Progenitor cell of endocrine pancreas (in vitro differentiated cells): ENCODE measurements around the gene LANCL2. TPM values are rescaled to one million over a fixed set of nuclear protein-coding genes. Genes with fewer than 3 reads are reported as not detected.
A peak's percentile ranks its signal among the peaks of the same experiment; 100 is the strongest.

Experiments
- DNase-seq: peaks from one replicate; pipeline ENCODE4 v3.0.0; 2021; ENCODE audit warnings: low spot score; ENCODE audit not compliant: unreplicated experiment
- H3K27ac Mint-ChIP-seq: 2 replicates; pipeline ENCODE4 v1.8.0; 2021; ENCODE audit warnings: mild to moderate bottlenecking, moderate library complexity, mixed read lengths
- H3K27me3 Mint-ChIP-seq: 2 replicates; pipeline ENCODE4 v1.8.0; 2021; ENCODE audit warnings: mixed read lengths
- H3K36me3 Mint-ChIP-seq: 2 replicates; pipeline ENCODE4 v1.8.0; 2022; ENCODE audit warnings: mixed read lengths; ENCODE audit not compliant: insufficient read depth
- H3K4me1 Mint-ChIP-seq: 2 replicates; pipeline ENCODE4 v1.8.0; 2021; ENCODE audit warnings: low read depth, mixed read lengths
- H3K4me3 Mint-ChIP-seq: 2 replicates; pipeline ENCODE4 v1.8.0; 2021; ENCODE audit warnings: low read depth, mild to moderate bottlenecking, moderate library complexity, mixed read lengths
- H3K9me3 Mint-ChIP-seq: 2 replicates; pipeline ENCODE4 v1.8.0; 2021; ENCODE audit warnings: low read depth, mixed read lengths
- long read RNA-seq: library from polyadenylated mRNA; unstranded; transcript quantifications from one replicate; pipeline ENCODE4 v2.0.0, GENCODE V29; 2020
- total RNA-seq: library from RNA; stranded (reverse); gene quantifications from 2 replicates; pipeline ENCODE4 v1.2.1, GENCODE V29; 2021
- TF ChIP-seq, protein P1 (sequence below): fragments of 200-600 bp; sonication (generic); IDR thresholded peaks from one replicate; pipeline ENCODE4 v1.5.0; 2021; ENCODE audit warnings: antibody characterized with exemption, mild to moderate bottlenecking; ENCODE audit not compliant: unreplicated experiment

LANCL2 gene, protein sequence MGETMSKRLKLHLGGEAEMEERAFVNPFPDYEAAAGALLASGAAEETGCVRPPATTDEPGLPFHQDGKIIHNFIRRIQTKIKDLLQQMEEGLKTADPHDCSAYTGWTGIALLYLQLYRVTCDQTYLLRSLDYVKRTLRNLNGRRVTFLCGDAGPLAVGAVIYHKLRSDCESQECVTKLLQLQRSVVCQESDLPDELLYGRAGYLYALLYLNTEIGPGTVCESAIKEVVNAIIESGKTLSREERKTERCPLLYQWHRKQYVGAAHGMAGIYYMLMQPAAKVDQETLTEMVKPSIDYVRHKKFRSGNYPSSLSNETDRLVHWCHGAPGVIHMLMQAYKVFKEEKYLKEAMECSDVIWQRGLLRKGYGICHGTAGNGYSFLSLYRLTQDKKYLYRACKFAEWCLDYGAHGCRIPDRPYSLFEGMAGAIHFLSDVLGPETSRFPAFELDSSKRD
- 21.0 and 21.6 TPM in 2 replicates for total RNA-seq
- long read RNA-seq, full-length matches to known transcripts = 11 of 36 reads
- long read RNA-seq, partial matches to known transcripts = 14 of 36 reads
- long read RNA-seq, other reads (novel, unspliced or antisense) = 11 of 36 reads

DNA sequence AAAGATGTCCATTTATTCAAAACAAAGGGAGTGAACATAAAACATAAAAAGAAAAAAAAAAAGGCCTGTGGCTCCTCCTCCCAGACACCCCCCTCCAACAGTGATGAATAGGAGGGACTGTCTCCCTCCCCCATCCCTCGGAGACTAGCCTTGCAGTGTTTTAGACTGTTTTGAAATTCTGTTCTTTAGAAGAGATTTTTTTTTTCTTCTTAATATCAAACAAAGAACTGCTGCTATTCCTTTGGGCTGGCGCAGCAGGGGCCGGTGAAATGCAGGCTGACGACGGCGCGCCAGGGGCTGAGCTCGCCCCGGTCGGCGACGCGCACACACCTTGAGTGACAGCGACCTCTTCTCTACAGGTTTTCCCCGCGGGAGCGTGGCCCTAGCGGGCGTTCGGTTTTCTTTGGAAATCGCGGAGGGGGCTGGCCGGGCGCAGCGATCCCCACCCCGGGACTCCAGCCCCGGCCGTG lies at the start of gene LANCL2:
TSS of gene LANCL2 (plus strand) at position 133 of the 470 bp plus-strand sequence. CDS start 689 bp downstream, outside the sequence.
- TF ChIP-seq, protein P1, sequence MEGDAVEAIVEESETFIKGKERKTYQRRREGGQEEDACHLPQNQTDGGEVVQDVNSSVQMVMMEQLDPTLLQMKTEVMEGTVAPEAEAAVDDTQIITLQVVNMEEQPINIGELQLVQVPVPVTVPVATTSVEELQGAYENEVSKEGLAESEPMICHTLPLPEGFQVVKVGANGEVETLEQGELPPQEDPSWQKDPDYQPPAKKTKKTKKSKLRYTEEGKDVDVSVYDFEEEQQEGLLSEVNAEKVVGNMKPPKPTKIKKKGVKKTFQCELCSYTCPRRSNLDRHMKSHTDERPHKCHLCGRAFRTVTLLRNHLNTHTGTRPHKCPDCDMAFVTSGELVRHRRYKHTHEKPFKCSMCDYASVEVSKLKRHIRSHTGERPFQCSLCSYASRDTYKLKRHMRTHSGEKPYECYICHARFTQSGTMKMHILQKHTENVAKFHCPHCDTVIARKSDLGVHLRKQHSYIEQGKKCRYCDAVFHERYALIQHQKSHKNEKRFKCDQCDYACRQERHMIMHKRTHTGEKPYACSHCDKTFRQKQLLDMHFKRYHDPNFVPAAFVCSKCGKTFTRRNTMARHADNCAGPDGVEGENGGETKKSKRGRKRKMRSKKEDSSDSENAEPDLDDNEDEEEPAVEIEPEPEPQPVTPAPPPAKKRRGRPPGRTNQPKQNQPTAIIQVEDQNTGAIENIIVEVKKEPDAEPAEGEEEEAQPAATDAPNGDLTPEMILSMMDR = peak; percentile 18
- H3K27me3 Mint-ChIP-seq = no peaks in the 10 kb centered on the region
- H3K36me3 Mint-ChIP-seq = peaks cover 1% of the 10 kb centered on the region
- no peak for DNase-seq
- H3K9me3 Mint-ChIP-seq = no peaks in the 10 kb centered on the region
- peak within 1 kb of the TSS; percentile 99 for H3K27ac Mint-ChIP-seq
- H3K4me3 Mint-ChIP-seq = peak within 1 kb of the TSS; percentile 86
- H3K4me1 Mint-ChIP-seq = peaks cover 19% of the 10 kb centered on the region

DNA sequence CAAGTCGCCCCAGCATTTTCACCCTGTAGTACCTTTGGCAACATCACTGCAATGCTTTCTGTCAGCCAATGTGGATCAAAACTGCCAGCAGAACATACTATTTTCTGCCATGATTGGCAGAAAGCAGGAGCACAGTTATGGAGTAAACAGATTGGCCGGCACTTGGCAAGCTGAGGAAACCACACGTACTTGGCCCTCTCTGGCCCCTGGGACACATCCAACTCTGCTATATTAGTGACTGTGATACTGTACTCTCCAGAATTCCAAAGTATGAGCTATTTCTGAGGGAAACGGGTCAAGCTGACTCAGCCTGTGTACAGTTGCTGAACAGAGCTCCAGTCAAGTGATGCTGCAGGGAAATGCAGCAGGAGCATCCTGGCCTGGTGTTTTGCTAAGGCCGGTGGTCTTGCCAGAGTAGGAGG lies 39.8 kb upstream of the LANCL2 start:
- Mint-ChIP-seq H3K4me3 (no peak overlapping the region), H3K27ac (no peak overlapping the region), H3K27me3 (no peaks in the 10 kb centered on the region), H3K9me3 (peaks cover 12% of the 10 kb centered on the region), H3K36me3 (no peaks in the 10 kb centered on the region), H3K4me1 (no peaks in the 10 kb centered on the region)
- DNase-seq = no peak
- TF ChIP-seq, protein P1 = no peak

DNA sequence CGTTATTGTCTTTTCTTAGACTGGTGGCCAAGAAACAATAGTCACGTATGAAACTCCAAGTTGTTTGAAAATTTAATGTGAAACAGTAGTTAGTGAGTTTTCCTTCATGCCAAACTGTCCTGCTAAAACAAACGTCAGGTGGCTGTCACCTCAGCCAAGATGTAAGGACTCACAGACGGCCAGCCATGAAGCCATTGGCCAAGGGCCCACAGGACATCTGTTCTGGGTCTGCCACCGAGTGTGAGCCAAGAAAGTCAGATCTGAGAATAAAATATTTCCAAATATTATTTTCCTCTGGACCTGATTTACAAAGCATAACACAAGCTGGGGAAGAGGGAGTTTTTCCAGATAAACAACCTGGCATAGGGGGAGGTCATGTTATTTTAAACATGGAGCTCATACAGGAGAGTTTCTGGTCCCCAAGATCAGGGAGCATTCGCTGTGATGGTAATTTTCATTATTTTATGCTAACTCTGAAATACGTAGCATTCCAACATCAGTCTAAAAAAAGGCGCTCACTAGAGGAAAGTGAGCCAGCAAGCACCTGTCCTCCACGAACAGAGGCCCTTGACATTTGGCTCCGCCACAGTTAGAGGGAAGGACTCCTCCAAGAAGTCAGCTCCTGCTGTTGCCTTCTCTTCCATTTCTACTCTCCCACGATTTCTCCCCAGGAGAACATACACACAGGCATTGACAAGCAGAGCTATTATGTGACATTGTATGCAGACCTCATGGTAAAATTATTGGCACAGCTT lies 38.9 kb upstream of the LANCL2 start:
- no peak for DNase-seq
- peak overlapping the region; percentile 24 for H3K27ac Mint-ChIP-seq
- H3K9me3 Mint-ChIP-seq = peaks cover 6% of the 10 kb centered on the region
- H3K4me1 Mint-ChIP-seq = no peaks in the 10 kb centered on the region
- H3K4me3 Mint-ChIP-seq = no peak overlapping the region
- TF ChIP-seq, protein P1 = no peak
- no peaks in the 10 kb centered on the region for H3K36me3 Mint-ChIP-seq
- no peaks in the 10 kb centered on the region for H3K27me3 Mint-ChIP-seq

DNA sequence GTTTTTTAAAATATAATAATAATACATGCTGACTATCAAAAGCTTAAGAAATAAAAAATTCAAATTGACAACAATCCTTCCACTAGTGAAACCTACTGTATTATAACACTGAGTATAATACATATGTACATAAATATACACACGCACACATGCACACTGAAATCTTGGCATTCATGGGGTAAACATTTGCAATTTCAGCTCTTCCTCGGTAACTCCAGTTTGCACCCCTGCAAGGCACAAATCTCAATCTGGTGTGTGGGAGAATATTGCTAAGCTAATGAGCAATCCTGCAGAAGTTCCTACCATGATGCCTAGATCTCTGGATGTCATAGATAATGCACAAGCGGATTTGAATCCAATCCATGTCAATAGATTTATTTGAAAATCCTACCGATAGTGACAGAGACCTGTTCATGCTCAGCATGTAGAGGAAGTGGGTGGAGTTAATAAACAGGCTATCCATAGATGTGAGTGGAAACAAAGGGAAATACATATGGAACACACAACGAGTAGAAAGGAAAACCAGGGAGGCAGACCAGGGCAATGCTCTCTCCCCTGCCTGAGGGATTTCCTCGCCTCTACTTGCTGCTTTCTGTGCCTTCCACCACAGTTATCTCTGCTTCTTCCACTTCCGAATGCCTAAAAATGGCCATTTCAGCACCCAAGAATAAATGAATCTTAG lies 38.1 kb upstream of the LANCL2 start:
- Mint-ChIP-seq H3K9me3 (no peaks in the 10 kb centered on the region), H3K4me3 (no peak overlapping the region), H3K4me1 (no peaks in the 10 kb centered on the region), H3K27ac (no peak overlapping the region), H3K27me3 (no peaks in the 10 kb centered on the region), H3K36me3 (no peaks in the 10 kb centered on the region)
- TF ChIP-seq, protein P1 = no peak
- DNase-seq = no peak
